PFSK-1 (cell line): ENCODE results near the gene BMPR2.

Source experiments
- FOXP2 ChIP-seq: optimal IDR thresholded peaks from 2 replicates; pipeline ENCODE3; 2011; ENCODE audit warnings: borderline replicate concordance, control low read depth, inconsistent platforms; ENCODE audit not compliant: insufficient read depth; ENCODE audit errors: extremely low read length, extremely low read depth
- POLR2AphosphoS5 ChIP-seq: IDR thresholded peaks from 2 replicates; pipeline ENCODE4 v1.6.1; 2012; ENCODE audit warnings: low read depth, mild to moderate bottlenecking, control low read depth, low read length, moderate library complexity
- REST ChIP-seq, 2 experiments: IDR thresholded peaks; 2 replicates each; pipeline versions ENCODE4 v1.6.1 to v1.8.0; 2011 to 2012; ENCODE audit warnings: low read depth in 2 of 2, low read length in 2 of 2, control low read depth in 1 of 2, inconsistent platforms in 1 of 2, mild to moderate bottlenecking in 1 of 2, moderate library complexity in 1 of 2; ENCODE audit not compliant: insufficient read depth in 1 of 2
- SIN3A ChIP-seq: IDR thresholded peaks from 2 replicates; pipeline ENCODE4 v1.6.1; 2012; ENCODE audit warnings: mild to moderate bottlenecking, low read length, moderate library complexity, borderline replicate concordance; ENCODE audit not compliant: insufficient read depth
- TAF1 ChIP-seq: IDR thresholded peaks from 2 replicates; pipeline ENCODE4 v1.6.1; 2012; ENCODE audit warnings: low read length, control low read depth, borderline replicate concordance; ENCODE audit not compliant: insufficient read depth

BMPR2 gene

GRCh38 chr2:202508686-202509085 lies 132.6 kb downstream of the BMPR2 start:
- TF ChIP-seq FOXP2 (no peak), REST (IDR thresholded peaks at IDR 0.05; ENCODE audit: insufficient read depth in 1 of 2, low read depth in 2 of 2, low read length in 2 of 2) (no peak), TAF1 (no peak)

DNA sequence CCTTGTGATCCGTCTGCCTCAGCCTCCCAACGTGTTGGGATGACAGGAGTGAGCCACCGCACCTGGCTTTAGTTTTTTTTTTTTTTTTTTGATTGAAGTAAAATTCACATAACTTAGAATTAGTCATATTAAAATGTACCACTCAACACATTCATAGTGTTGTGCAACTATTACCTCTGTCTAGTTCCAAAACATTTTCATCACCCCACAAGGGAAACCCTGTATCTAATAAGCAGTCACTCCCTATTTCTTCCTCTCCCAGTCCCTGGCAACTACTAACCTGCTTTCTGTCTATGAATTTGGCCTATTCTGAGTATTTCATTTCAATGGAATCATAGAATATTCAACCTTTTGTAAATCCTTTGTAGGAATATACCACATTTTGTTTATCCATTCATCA lies 134.8 kb downstream of the BMPR2 start:
- TF ChIP-seq SIN3A (no peak), TAF1 (no peak), FOXP2 (no peak), REST (IDR thresholded peaks at IDR 0.05; ENCODE audit: insufficient read depth in 1 of 2, low read depth in 2 of 2, low read length in 2 of 2) (no peak), POLR2AphosphoS5 (no peak)

GRCh38 chr2:202512176-202512575 lies 136.0 kb downstream of the BMPR2 start:
- TF ChIP-seq FOXP2 (no peak), SIN3A (no peak), TAF1 (no peak), REST (IDR thresholded peaks at IDR 0.05; ENCODE audit: insufficient read depth in 1 of 2, low read depth in 2 of 2, low read length in 2 of 2) (no peak), POLR2AphosphoS5 (no peak)

DNA sequence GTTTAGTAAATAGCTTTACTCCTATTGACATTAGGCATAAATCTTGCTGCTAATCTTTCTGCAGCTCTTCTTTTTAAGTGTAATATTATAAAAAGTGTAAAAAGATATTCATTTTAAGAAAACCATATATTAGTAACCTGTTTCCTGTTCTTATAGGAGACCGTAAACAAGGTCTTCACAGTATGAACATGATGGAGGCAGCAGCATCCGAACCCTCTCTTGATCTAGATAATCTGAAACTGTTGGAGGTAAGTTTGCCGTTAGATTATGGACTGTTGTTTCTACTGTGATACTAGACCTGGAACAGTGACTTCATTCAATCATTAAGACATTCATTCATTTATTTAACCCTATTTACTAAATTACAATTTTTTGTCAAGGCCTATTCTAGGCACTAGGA lies 138.6 kb downstream of the BMPR2 start:
- TF ChIP-seq FOXP2 (no peak), SIN3A (no peak), POLR2AphosphoS5 (no peak), REST (IDR thresholded peaks at IDR 0.05; ENCODE audit: insufficient read depth in 1 of 2, low read depth in 2 of 2, low read length in 2 of 2) (no peak)

GRCh38 chr2:202519453-202519852 lies 143.3 kb downstream of the BMPR2 start:
- TF ChIP-seq REST (IDR thresholded peaks at IDR 0.05; ENCODE audit: insufficient read depth in 1 of 2, low read depth in 2 of 2, low read length in 2 of 2) (no peak), TAF1 (no peak), SIN3A (no peak), POLR2AphosphoS5 (no peak), FOXP2 (no peak)
